Activated T-cell treated with anti-CD3 and anti-CD28 coated beads for 1 hour (primary cell): ENCODE results near the gene HDGF.
A peak's percentile ranks its signal among the peaks of the same experiment; 100 is the strongest.

Source experiments
- DNase-seq: peaks from one replicate; pipeline ENCODE4 v3.0.0-alpha.2; 2020; ENCODE audit warnings: low read depth

The HDGF gene

DNA sequence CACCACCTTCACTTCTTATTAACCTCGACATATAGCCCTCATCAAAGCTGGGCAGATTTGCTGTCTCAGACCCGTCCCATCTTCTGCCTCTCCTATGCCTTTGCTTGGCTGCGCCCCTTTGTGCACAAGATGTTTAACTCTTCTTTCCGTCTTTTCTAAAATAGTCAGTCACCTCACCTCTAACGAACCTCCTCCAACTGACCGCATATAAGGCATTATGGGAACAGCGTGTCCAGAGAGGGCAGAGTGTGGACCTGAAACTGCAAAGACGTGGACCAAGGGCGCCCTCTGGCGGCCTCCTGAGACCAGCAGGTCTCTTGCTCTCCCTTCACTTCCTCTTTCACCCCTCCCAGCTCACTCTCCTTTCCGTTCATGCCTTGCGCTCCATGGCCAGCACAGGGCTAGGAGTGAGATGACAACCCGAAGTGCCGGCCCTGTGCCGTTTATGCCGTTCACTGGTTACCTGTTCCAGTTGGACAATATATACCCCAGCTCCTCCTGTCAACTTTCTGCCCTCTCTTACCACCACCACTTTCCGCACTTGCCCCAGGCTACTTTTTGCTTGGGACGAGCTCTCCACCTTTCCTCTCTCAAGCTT lies 25.7 kb downstream of the HDGF start:
- peak; percentile 78 for DNase-seq

GRCh38 chr1:156721535-156721934 lies 29.9 kb downstream of the HDGF start:
- DNase-seq = no peak

- no peak for DNase-seq
These were observed 30.3 kb downstream of the HDGF start for GRCh38 chr1:156721131-156721530.

GRCh38 chr1:156717351-156717750 lies 34.1 kb downstream of the HDGF start:
- DNase-seq = no peak

- DNase-seq = no peak
These were observed 36.6 kb downstream of the HDGF start for GRCh38 chr1:156714830-156715229.

DNA sequence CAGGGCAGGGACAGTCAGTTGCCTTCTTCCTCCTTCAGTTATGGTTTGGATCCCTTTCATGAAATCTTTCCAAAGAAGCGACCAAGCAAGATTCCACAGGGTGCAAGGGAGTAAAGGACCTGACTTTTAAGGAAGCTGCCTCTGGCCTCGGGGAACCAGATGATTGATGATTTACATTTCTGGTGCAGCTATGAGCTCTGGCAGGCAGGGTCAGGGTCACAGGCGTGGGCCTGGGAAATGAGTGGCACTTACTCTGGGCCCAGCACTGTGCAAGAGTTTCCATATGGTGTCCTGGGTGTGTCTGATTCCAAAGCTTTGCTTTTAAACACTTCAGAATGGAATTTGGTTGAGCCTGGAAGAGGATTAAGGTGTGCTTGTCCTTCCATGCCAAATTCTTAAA lies 38.8 kb downstream of the HDGF start:
- no peak for DNase-seq

DNA sequence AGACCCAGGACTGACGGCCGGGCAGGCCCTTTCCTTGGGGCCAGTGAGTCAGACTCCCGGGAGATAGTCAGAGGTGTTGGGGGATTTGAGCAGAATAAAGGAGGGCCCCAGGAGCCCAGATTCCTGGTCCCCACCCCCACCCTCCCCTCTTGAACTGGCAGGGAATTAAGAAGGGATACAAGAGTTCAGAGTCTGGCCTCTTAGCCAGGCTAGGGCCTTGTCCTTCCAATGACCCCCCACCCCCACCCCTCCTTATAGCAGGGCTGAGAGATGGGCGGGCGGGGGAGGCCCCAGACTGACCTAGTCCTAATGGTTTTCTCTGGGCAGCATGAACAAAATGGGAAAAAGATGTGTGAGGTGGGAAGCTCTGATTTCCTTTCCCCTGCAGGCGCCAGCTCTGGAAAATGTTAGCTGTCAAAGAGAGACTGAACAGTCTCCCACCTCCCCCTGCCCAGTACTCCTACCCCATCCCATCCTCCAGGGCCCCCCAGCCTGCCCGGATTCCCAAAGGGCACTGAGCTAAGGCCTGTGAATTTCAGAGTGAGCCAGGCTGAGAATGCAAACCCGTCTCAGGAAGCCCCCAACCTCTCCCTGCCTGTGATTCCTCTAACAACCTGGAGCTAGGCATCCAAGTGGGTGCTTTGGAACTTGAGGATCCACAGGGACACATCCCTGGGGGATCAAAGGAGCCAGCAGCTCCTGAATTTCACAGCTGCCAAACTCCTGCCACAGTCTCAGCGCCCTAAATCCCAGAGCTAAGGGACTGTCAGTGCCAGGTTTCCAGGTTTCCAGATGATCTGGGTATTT lies 40.3 kb downstream of the HDGF start:
- DNase-seq = no peak

DNA sequence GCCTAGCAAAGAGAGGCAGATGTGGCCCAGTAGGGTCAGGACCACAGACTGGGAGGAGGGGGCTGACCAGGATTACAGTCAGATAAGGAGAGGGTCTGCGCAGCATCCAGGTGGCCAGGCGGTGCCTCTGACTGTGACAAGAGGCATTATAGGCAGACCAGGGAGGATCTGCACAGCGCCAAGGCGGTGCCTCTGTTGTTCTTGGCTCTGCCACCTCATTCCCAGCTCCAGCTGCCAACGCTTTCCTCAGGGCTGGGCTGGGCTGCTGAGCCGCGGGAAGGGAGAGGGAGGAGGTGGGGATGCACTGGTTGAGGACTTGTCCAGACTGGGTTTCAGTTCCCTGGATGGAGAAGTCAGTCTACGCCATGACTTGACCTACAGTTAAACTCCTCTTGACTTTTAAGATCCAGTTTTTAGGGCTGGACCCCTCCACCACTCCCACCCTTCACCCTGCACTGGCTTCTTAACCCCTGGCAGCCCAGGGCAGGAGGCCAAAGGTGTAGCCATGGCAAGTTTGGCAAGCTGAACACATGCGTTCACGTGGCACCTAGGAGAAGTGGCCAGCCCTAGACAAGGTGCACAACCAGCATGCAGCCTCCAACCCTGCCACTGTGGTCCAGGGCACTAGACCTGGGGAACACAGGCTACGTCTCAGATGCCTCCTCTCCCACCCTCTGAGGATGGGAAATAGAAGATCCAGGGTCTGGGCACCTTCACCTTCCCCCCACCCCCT lies 41.6 kb downstream of the HDGF start:
- DNase-seq = no peak

DNA sequence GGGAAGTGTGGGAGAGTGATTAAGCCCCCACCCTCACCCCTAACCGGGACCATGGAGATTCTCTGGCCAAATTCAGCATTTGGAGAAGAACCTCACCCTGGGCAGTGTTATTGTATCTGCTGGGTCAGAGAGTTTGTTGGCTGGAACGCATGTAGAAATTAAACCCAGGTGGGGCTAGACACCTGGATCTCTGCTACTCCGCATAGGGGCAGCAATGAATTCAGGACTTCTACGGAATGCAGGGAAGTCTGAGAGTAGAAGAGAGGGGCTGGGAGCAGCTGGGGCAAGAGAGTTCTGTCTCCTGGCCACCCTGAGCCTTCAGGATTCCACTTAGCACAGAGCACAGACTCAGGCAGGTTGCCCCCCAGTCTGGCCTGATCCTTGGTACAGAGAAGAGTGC lies 42.4 kb downstream of the HDGF start:
- no peak for DNase-seq

DNA sequence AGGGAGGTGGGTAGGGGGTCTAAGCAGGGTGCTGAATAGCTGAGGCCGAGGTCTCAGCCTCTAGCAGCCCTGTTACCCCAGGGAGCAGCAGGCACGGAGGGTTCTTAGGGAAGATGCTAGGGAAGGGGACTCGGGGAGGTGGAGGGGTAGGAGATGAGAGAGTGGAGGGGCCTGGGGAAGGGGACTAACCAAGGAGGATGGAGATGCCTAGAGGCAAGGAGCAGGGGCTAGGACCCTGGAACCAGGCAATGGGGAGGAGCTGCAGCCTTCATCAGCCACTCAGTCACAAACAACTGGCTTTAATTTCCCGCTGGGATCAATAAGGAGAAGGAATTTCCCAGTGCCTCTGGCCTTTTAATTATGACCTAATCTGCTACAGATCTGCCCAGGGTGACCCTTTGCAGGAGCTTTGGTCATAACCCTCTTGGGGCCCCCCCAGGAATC lies 43.2 kb downstream of the HDGF start:
- no peak for DNase-seq

GRCh38 chr1:156707417-156708217 lies 43.9 kb downstream of the HDGF start:
- no peak for DNase-seq

DNA sequence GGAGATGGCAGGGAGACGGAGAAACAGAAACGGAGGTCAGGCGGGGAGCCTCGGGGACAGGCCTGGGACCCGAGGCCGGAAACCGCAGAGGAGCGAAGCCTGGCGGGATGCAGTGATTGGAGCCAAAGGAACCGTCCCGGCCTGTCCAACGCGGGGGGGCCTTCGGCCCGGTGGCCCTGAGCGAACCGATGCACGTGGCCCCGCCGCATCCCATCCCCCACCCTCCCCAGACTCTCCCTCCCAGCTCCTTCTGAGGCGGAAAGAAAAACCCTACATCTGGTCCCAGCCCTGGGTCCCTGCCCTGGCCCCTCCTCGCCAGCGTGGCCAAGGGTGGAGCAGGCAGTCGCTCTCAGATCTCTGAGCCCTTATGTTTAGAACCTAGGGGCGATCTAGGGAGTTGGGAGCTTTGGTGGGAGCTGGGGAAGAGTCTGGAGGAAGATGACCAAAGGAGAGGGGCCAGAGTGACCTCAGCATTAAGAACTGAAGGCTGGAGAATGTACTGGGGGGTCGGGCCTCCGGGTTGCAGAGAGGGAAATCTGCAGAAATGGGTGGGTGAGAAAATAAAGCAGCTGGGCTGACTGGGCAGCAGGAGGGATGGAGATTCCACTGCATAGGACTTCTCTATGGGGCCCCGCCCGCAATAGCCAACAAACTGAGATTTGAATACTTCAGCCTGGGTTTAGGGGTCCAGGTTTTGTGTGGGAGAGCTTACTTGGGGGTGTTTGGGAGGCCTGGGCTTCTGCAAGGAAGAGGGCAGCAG lies 44.6 kb downstream of the HDGF start:
- no peak for DNase-seq

GRCh38 chr1:156705918-156706656 lies 45.4 kb downstream of the HDGF start:
- peak; percentile 67 for DNase-seq

- no peak for DNase-seq
These were observed 46.1 kb downstream of the HDGF start, which contains the start of gene CRABP2 for GRCh38 chr1:156705321-156705917. CRABP2 (minus strand) TSS chr1:156705583; CDS start chr1:156705446, 137 bp downstream.

GRCh38 chr1:156704930-156705320 lies 46.5 kb downstream of the HDGF start:
- no peak for DNase-seq

DNA sequence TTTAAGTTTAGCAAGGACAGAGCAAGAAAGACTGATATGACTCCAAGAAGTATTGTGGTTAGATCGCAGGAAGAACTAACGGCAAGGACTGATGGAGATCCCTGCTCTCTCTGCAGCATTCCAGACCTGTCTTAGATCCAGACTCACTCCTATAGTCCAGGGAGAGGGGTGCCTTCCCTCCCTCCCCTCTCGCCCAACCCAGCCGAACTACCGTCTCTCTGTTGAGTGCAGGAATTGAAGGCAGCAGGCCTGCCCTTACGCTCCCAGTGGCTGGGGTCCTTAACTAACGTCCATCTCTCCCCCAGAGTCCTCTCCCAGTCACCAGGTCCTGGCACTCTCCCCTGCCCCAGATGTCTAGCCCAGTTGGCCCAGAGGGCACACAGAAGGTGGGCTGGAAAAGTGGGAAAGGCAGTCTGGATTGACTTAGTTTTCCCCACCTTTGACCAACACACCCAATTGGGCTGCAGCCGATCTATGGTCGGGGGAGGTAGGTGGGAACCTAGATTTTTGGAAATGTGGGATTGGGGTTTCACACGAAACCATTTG lies 47.2 kb downstream of the HDGF start:
- no peak for DNase-seq

DNA sequence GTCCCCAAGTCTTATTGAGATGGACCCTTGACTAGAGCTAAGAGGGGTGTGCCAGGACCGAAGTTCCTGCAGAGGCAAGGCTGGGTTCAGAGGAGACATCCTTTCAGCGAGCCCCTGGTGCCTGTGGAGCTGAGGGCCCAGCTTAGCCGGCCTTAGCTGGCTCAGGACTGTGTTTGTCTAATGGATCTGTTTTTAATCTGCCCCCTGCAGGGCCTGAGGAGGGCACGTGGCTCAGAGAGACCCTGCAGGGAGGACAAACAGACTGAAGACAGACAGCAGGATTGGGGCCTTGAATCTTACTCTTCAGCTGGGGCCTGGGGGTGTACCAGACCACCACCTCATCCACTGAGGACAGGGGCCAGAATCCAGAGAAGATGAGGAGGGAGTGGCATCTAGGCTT lies 47.7 kb downstream of the HDGF start:
- no peak for DNase-seq

- DNase-seq = no peak
These were observed 48.1 kb downstream of the HDGF start for GRCh38 chr1:156703336-156703735.

DNA sequence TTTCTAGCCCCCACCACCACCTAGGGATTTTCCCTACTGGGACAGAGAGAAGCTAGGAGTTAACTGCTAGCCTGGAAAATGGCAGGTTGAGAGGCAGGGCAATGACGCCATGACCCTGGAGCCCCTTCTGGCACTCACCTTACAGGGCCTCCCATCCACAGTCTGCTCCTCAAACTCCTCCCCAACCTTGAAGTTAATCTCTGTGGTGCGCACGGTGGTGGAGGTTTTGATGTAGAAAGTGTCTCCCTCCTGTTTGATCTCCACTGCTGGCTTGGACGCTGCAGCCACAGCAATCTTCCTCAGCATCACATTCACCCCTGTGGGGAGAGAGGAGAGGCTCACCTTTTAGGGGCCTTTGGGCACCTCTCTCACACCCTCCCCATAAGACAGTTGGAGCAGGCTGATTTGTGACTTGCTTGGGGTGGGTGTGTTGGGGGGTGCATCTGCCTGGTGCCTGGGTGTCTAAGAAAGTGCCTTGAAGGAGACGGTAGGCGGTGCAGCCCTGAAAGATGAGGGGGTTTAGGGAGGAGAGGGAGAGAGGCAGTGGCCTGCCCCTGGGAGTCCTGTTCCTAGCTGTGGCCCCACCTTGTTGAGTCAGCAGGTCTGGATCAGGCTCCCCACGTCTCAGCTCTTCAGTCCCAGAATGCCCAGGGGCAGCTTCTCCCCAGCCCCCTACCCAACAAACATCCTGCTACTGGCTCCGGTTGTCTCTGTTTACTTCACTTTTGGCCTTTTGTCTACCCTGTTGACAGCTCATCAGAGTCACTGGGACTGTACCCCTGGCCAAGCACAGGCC lies 50.5 kb downstream of the HDGF start:
- no peak for DNase-seq
